K562 (cell line): ENCODE results near the gene MED15. TPM values are rescaled to one million over a fixed set of nuclear protein-coding genes. Genes with fewer than 3 reads are reported as not detected.

ENCODE experiments used
- CHCHD3 ChIP-seq: fragments of 250-450 bp; sonication (Bioruptor Pico); IDR thresholded peaks from 2 replicates; pipeline ENCODE4 v2.1.2; 2022; ENCODE audit warnings: mild to moderate bottlenecking
- CREBBP ChIP-seq: IDR thresholded peaks from one replicate; pipeline ENCODE4 v1.6.1; 2012; ENCODE audit warnings: low read depth, mild to moderate bottlenecking, control low read depth, inconsistent platforms, low read length
- E2F3 ChIP-seq: fragments of 250-450 bp; sonication (Bioruptor Pico); IDR thresholded peaks from 2 replicates; pipeline ENCODE4 v1.4.0; 2020; ENCODE audit warnings: mild to moderate bottlenecking
- GTF2E2 ChIP-seq: fragments of 200-800 bp; sonication (Bioruptor generic); IDR thresholded peaks from 2 replicates; pipeline ENCODE4 v1.6.1; 2016; ENCODE audit warnings: missing genetic modification characterization, missing compliant biosample characterization
- IRF2 ChIP-seq: sonication (generic); formaldehyde crosslinking; IDR thresholded peaks from 2 replicates; pipeline ENCODE4 v1.8.1; 2022; ENCODE audit warnings: mild to moderate bottlenecking, missing genetic modification reagents
- MED1 ChIP-seq: sonication (generic); formaldehyde crosslinking; IDR thresholded peaks from 2 replicates; pipeline ENCODE4 v1.8.1; 2023; ENCODE audit warnings: missing genetic modification reagents, borderline replicate concordance
- OTX1 ChIP-seq: fragments of 450-650 bp; formaldehyde crosslinking; IDR thresholded peaks from 2 replicates; pipeline ENCODE4 v1.4.0; 2022; ENCODE audit warnings: mild to moderate bottlenecking
- POLR2A ChIP-seq: fragments of 450-650 bp; conservative IDR thresholded peaks from 2 replicates; pipeline ENCODE4 v1.6.1; 2016
- PRMT5 ChIP-seq: sonication (generic); formaldehyde crosslinking; IDR thresholded peaks from 2 replicates; pipeline ENCODE4 v1.5.0; 2020; ENCODE audit warnings: missing genetic modification reagents
- RCOR1 ChIP-seq, 2 experiments: IDR thresholded peaks; 2 replicates each; pipeline ENCODE4 v1.6.1; 2012; ENCODE audit warnings: low read depth in 2 of 2, low read length in 2 of 2, borderline replicate concordance in 1 of 2, improper control_type of control experiment in 1 of 2
- RFX1 ChIP-seq: fragments of 450-650 bp; IDR thresholded peaks from 2 replicates; pipeline ENCODE4 v1.6.1; 2016; ENCODE audit warnings: mild to moderate bottlenecking, moderate library complexity
- RREB1 ChIP-seq: fragments of 250-450 bp; sonication (Bioruptor Pico); IDR thresholded peaks from 2 replicates; pipeline ENCODE4 v1.4.0; 2020
- TAF15 ChIP-seq: fragments of 200-400 bp; formaldehyde crosslinking; IDR thresholded peaks from 2 replicates; pipeline ENCODE4 v1.6.1; 2017; ENCODE audit warnings: mild to moderate bottlenecking, low read depth, low read length, moderate library complexity
- TARDBP ChIP-seq: fragments of 450-650 bp; IDR thresholded peaks from 2 replicates; pipeline ENCODE4 v1.6.1; 2016
- ZBTB17 ChIP-seq: fragments of 450-650 bp; formaldehyde crosslinking; IDR thresholded peaks from 2 replicates; pipeline ENCODE4 v1.4.0; 2020; ENCODE audit warnings: mild to moderate bottlenecking
- ZNF134 ChIP-seq: fragments of 250-450 bp; sonication (Bioruptor Pico); conservative IDR thresholded peaks from 2 replicates; pipeline ENCODE4 v1.4.0; 2020
- ZNF140 ChIP-seq: fragments of 250-450 bp; sonication (Bioruptor Pico); IDR thresholded peaks from 2 replicates; pipeline ENCODE4 v1.8.0; 2021; ENCODE audit warnings: moderate library complexity, mild to moderate bottlenecking, inconsistent platforms
- ZNF76 ChIP-seq: fragments of 250-450 bp; sonication (Bioruptor Pico); IDR thresholded peaks from 2 replicates; pipeline ENCODE4 v1.4.0; 2020; ENCODE audit warnings: mild to moderate bottlenecking, moderate library complexity, borderline replicate concordance
- polyA plus RNA-seq, 8 experiments: library from polyadenylated mRNA; depleted of rRNA in 4 of 8; stranded (reverse) in 5 of 8; unstranded in 3 of 8; fragments of >200 nt; fragmentation: Nextera tagmentation in 2 of 8; fragmentation: Illumina TruSeq in 1 of 8; extraction: Ambion mirVana in 2 of 8; extraction: Trizol in 1 of 8; gene quantifications; 2 replicates each; pipeline versions ENCODE4 v1.2.1 to v1.2.3, GENCODE V29; 2011 to 2014; ENCODE audit warnings: inconsistent platforms in 1 of 8, missing spikeins in 1 of 8
- total RNA-seq, 7 experiments: library from RNA; depleted of rRNA in 6 of 7; stranded (reverse); fragments of >200 nt in 6 of 7; fragmentation: Illumina TruSeq in 2 of 7; extraction: Trizol in 2 of 7; gene quantifications; 2 replicates each; pipeline versions ENCODE4 v1.2.1 to v1.2.3, GENCODE V29; 2011 to 2021; ENCODE audit warnings: low replicate concordance in 1 of 7
- TF ChIP-seq, protein P1 (sequence below): fragments of 250-450 bp; sonication (Bioruptor Pico); IDR thresholded peaks from 2 replicates; pipeline ENCODE4 v1.9.0; 2021; ENCODE audit warnings: mild to moderate bottlenecking, inconsistent platforms
- TF ChIP-seq, protein P2 (sequence below): sonication (generic); formaldehyde crosslinking; IDR thresholded peaks from 2 replicates; pipeline ENCODE4 v1.9.0; 2022; ENCODE audit warnings: mild to moderate bottlenecking, missing genetic modification reagents

The MED15 gene
- total and polyA plus RNA-seq, 9 of the 15 experiments (the other 6 are each of a cell fraction or from before 2014, with no cell fraction given) = 4.0 to 271 (median 60.1) TPM

DNA sequence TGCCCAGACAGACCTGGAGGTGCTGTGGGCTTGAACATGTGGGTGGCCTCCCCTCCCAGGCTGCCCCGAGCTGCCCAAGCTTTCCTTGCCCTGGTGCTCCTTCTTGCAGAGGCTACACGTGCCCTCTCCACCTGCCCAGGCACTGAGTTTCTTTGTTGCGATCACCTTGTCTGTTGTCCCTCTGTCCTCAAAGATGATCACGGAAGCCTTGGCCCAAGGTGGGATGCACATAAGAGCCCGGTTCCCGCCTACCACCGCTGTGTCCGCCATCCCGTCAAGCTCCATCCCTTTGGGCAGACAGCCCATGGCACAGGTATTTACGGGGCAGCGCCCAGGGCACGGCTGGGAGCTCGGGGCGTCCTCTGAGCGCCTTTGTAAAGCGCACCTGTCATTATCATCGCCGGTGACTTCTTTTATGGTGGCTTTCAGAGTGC is 67.5 kb downstream of the MED15 start (continued):
- TF ChIP-seq RREB1 (CRISPR knock-in tag) = no peak
- TF ChIP-seq POLR2A = 0 out of 2 replicates have a peak, but pooled peaks have one; percentile 41
- TF ChIP-seq, protein P1, sequence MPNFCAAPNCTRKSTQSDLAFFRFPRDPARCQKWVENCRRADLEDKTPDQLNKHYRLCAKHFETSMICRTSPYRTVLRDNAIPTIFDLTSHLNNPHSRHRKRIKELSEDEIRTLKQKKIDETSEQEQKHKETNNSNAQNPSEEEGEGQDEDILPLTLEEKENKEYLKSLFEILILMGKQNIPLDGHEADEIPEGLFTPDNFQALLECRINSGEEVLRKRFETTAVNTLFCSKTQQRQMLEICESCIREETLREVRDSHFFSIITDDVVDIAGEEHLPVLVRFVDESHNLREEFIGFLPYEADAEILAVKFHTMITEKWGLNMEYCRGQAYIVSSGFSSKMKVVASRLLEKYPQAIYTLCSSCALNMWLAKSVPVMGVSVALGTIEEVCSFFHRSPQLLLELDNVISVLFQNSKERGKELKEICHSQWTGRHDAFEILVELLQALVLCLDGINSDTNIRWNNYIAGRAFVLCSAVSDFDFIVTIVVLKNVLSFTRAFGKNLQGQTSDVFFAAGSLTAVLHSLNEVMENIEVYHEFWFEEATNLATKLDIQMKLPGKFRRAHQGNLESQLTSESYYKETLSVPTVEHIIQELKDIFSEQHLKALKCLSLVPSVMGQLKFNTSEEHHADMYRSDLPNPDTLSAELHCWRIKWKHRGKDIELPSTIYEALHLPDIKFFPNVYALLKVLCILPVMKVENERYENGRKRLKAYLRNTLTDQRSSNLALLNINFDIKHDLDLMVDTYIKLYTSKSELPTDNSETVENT (CRISPR knock-in tag) = peak; percentile 13; the same call in 1 of the 2 replicates
- 0 out of 2 replicates have a peak, but pooled peaks have one; percentile 13 for TF ChIP-seq MED1 (CRISPR knock-in tag)
- TF ChIP-seq CREBBP = no peak
- TF ChIP-seq ZNF134 (CRISPR knock-in tag) = no peak
- 0 out of 2 replicates have a peak, but pooled peaks have one; percentile 11 for TF ChIP-seq CHCHD3 (CRISPR knock-in tag)
- TF ChIP-seq ZNF140 = no peak
- peak; percentile 89; the same call in 1 of the 2 replicates for TF ChIP-seq TAF15
- TF ChIP-seq RCOR1 (IDR thresholded peaks at IDR 0.05; ENCODE audit: borderline replicate concordance in 1 of 2, low read depth in 2 of 2, low read length in 2 of 2) = 0 out of 4 replicates have a peak, but pooled peaks of 1 of the 2 experiments have one; percentile 8
- TF ChIP-seq IRF2 = peak; percentile 71
- no peak for TF ChIP-seq GTF2E2
- TF ChIP-seq, protein P2, sequence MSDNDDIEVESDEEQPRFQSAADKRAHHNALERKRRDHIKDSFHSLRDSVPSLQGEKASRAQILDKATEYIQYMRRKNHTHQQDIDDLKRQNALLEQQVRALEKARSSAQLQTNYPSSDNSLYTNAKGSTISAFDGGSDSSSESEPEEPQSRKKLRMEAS (CRISPR knock-in tag) = peak; percentile 46; the same call in 1 of the 2 replicates
- no peak for TF ChIP-seq RFX1
- 0 out of 2 replicates have a peak, but pooled peaks have one; percentile 8 for TF ChIP-seq E2F3 (CRISPR knock-in tag)
- 0 out of 2 replicates have a peak, but pooled peaks have one; percentile 46 for TF ChIP-seq PRMT5 (CRISPR knock-in tag)
- TF ChIP-seq TARDBP = no peak
- no peak for TF ChIP-seq OTX1 (CRISPR knock-in tag)
- TF ChIP-seq ZBTB17 (CRISPR knock-in tag) = no peak
- TF ChIP-seq ZNF76 = no peak
